Mesothelial cell of epicardium (in vitro differentiated cells): ENCODE measurements around the gene TBC1D10A. TPM values are rescaled to one million over a fixed set of nuclear protein-coding genes. Genes with fewer than 3 reads are reported as not detected.

Source experiments
- DNase-seq, 2 experiments: peaks; one replicate each; pipeline ENCODE4 v3.0.0; 2021; ENCODE audit warnings: low spot score in 2 of 2; ENCODE audit not compliant: unreplicated experiment in 2 of 2
- H3K27ac Mint-ChIP-seq: 2 replicates; pipeline ENCODE4 v1.8.0; 2021; ENCODE audit warnings: mixed read lengths
- H3K27me3 Mint-ChIP-seq: 2 replicates; pipeline ENCODE4 v1.8.0; 2021; ENCODE audit warnings: low read depth, mixed read lengths
- H3K36me3 Mint-ChIP-seq: 2 replicates; pipeline ENCODE4 v1.8.0; 2021; ENCODE audit warnings: mixed read lengths
- H3K4me1 Mint-ChIP-seq: 2 replicates; pipeline ENCODE4 v1.8.0; 2021; ENCODE audit warnings: mixed read lengths
- H3K4me3 Mint-ChIP-seq: 2 replicates; pipeline ENCODE4 v1.8.0; 2021; ENCODE audit warnings: mild to moderate bottlenecking, moderate library complexity, mixed read lengths
- H3K9me3 Mint-ChIP-seq: 2 replicates; pipeline ENCODE4 v1.8.0; 2021; ENCODE audit warnings: mixed read lengths
- CTCF ChIP-seq: fragments of 200-600 bp; sonication (generic); IDR thresholded peaks from one replicate; pipeline ENCODE4 v1.5.0; 2021; ENCODE audit warnings: antibody characterized with exemption; ENCODE audit not compliant: unreplicated experiment
- total RNA-seq: library from RNA; stranded (reverse); gene quantifications from 3 replicates; pipeline ENCODE4 v1.2.1, GENCODE V29; 2021

TBC1D10A gene
- total RNA-seq, 1 donor from 2014 or later = 15.1 TPM

- Mint-ChIP-seq H3K36me3 (no peaks in the 10 kb centered on the region), H3K27ac (no peak overlapping the region), H3K4me1 (no peaks in the 10 kb centered on the region), H3K9me3 (no peaks in the 10 kb centered on the region), H3K4me3 (no peak overlapping the region), H3K27me3 (peaks cover 6% of the 10 kb centered on the region)
- DNase-seq = no peak
- no peak for TF ChIP-seq CTCF
These were observed 60.8 kb downstream of the TBC1D10A start for GRCh38 chr22:30265823-30266444.

- peaks cover 6% of the 10 kb centered on the region for H3K27me3 Mint-ChIP-seq
- no peak overlapping the region for H3K27ac Mint-ChIP-seq
- TF ChIP-seq CTCF = no peak
- H3K36me3 Mint-ChIP-seq = no peaks in the 10 kb centered on the region
- no peaks in the 10 kb centered on the region for H3K4me1 Mint-ChIP-seq
- no peaks in the 10 kb centered on the region for H3K9me3 Mint-ChIP-seq
- DNase-seq = no peak
- H3K4me3 Mint-ChIP-seq = no peak overlapping the region
These were observed 61.5 kb downstream of the TBC1D10A start for GRCh38 chr22:30265131-30265720.

- peaks cover 8% of the 10 kb centered on the region for H3K27me3 Mint-ChIP-seq
- no peak overlapping the region for H3K27ac Mint-ChIP-seq
- no peak for TF ChIP-seq CTCF
- H3K9me3 Mint-ChIP-seq = no peaks in the 10 kb centered on the region
- DNase-seq = no peak
- H3K36me3 Mint-ChIP-seq = no peaks in the 10 kb centered on the region
- H3K4me3 Mint-ChIP-seq = no peak overlapping the region
- H3K4me1 Mint-ChIP-seq = no peaks in the 10 kb centered on the region
These were observed 62.9 kb downstream of the TBC1D10A start for GRCh38 chr22:30263883-30264282.

DNA sequence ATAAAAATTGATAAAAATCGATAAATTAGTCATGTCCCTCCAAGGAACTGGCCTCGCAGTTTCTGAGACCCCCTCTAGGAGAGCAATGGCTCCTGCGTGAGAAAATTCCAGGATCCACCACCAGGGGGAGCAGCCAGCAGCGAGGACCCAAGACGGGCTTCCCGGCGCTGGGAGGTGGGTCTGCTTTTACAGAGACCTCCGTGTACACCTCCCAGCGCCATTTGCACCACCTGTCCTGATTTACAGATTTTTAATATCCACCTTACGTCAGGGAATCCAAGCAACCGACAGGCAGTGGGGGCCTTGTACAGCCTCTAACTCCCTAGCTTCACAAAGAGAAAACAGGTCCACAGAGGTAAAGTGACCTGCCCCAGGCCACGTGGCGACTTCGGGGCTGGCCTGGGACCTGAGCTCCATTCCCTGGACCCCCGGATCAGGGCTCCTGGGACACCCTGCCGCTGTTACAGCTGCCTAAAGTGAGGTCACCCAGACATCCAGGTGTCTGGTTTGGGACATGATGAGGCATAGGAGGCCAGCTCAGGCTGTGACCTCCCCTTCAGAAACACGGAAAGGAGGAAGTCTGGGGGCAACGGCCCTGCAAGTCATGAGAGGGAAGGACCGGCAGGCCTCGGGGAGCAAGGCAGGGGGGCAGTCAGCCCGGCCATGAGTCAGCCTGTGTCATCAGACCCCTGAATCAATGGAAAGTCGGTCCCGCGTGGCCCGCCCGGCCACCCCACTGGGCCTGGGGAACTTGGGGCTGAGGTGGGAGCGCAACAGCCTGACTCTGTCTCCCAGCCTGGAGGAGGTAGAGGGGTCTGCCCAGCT, 63.6 kb downstream of the TBC1D10A start:
- H3K4me3 Mint-ChIP-seq = no peak overlapping the region
- H3K27ac Mint-ChIP-seq = no peak overlapping the region

GRCh38 chr22:30262112-30262511, 64.6 kb downstream of the TBC1D10A start:
- Mint-ChIP-seq H3K27me3 (peaks cover 8% of the 10 kb centered on the region), H3K27ac (no peak overlapping the region), H3K36me3 (no peaks in the 10 kb centered on the region), H3K4me3 (no peak overlapping the region), H3K9me3 (no peaks in the 10 kb centered on the region), H3K4me1 (no peaks in the 10 kb centered on the region)
- DNase-seq = no peak
- TF ChIP-seq CTCF = no peak

More for the DNA sequence above, 63.6 kb downstream of the TBC1D10A start:
- Mint-ChIP-seq H3K4me1 (no peaks in the 10 kb centered on the region), H3K9me3 (no peaks in the 10 kb centered on the region), H3K27me3 (peaks cover 8% of the 10 kb centered on the region), H3K36me3 (no peaks in the 10 kb centered on the region)
- peak; percentile 100 for TF ChIP-seq CTCF
- DNase-seq = peak; percentile 80 to 93
